ENCODE results near the gene SH3GL3. TPM values are rescaled to one million over a fixed set of nuclear protein-coding genes. Genes with fewer than 3 reads are reported as not detected.

The SH3GL3 gene
- total RNA-seq, 1 donor from 2014 or later = not detected

DNA sequence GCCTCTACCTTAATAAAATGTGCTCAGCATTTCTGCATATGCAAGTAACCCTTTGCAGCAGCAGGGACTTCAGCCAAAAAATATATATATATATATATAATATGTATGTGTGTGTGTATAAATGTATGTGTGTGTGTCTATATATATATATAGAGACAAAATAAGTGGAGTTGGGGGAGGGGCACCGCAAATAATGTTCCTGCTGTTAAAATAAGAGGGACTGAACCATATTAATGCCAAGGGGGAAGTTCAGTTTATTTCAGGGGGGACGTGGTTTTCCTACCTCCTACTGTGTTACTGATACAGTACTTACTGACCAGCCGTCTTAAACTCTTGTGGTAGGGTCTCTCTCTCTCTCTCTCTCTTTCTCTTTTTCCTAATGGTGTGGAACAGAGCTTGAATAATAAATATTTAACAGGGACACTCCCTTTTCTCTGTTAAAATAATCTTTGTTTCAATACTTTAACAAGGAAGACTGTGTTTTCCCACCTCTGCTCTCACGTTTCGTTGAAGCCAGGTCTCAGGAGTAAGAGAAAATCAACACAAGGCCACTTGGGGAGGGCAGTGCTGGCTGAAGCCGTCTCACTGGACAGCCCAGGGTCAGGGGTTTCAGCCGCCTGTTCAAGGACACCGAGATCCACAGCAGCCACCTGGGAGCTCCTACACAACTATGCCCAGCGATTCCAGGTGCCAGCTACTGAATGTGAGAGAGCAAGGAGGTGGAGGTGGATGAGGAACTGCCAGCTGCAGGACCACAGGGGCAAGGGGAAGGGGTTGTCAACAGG is 164.0 kb downstream of the SH3GL3 start:
- DNase-seq (ENCODE audit: low spot score) = no peak
- H3K9me3 Mint-ChIP-seq (ENCODE audit: low read depth) = no peaks in the 10 kb centered on the region
- no peaks in the 10 kb centered on the region for H3K36me3 Mint-ChIP-seq (ENCODE audit: low read depth)
- H3K4me3 Mint-ChIP-seq (ENCODE audit: unreplicated experiment) = no peak overlapping the region
- H3K27me3 Mint-ChIP-seq (ENCODE audit: low read depth) = peaks cover 2% of the 10 kb centered on the region
- TF ChIP-seq, protein P1, sequence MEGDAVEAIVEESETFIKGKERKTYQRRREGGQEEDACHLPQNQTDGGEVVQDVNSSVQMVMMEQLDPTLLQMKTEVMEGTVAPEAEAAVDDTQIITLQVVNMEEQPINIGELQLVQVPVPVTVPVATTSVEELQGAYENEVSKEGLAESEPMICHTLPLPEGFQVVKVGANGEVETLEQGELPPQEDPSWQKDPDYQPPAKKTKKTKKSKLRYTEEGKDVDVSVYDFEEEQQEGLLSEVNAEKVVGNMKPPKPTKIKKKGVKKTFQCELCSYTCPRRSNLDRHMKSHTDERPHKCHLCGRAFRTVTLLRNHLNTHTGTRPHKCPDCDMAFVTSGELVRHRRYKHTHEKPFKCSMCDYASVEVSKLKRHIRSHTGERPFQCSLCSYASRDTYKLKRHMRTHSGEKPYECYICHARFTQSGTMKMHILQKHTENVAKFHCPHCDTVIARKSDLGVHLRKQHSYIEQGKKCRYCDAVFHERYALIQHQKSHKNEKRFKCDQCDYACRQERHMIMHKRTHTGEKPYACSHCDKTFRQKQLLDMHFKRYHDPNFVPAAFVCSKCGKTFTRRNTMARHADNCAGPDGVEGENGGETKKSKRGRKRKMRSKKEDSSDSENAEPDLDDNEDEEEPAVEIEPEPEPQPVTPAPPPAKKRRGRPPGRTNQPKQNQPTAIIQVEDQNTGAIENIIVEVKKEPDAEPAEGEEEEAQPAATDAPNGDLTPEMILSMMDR (IDR thresholded peaks at IDR 0.05) = no peak
- H3K4me1 Mint-ChIP-seq (ENCODE audit: low read depth) = no peaks in the 10 kb centered on the region
- H3K27ac Mint-ChIP-seq (ENCODE audit: unreplicated experiment) = no peak overlapping the region

DNA sequence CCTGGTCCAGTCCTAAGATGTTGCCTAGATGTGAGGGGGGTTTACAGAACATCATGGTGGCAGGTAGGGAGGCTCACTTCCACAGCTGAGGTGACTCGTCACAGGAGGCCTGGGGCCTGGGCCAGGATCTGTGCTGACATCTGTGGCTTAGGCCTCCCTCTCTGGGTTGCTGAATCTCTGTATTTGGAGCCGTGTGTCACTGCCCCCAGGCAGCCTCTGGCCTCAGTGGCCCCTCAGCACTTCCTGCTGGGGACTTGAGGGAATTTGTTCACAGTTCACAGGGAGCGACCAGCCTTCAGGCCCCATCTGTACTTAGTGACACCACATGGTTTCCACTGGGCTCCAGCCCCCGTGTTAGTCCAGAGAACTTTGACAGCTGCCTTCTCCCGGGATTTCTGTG is 165.1 kb downstream of the SH3GL3 start:
- Mint-ChIP-seq H3K4me1 (ENCODE audit: low read depth) (no peaks in the 10 kb centered on the region), H3K36me3 (ENCODE audit: low read depth) (no peaks in the 10 kb centered on the region), H3K9me3 (ENCODE audit: low read depth) (no peaks in the 10 kb centered on the region), H3K27ac (ENCODE audit: unreplicated experiment) (no peak overlapping the region), H3K4me3 (ENCODE audit: unreplicated experiment) (no peak overlapping the region), H3K27me3 (ENCODE audit: low read depth) (no peaks in the 10 kb centered on the region)
- TF ChIP-seq, protein P1 (IDR thresholded peaks at IDR 0.05) = no peak
- DNase-seq (ENCODE audit: low spot score) = no peak

DNA sequence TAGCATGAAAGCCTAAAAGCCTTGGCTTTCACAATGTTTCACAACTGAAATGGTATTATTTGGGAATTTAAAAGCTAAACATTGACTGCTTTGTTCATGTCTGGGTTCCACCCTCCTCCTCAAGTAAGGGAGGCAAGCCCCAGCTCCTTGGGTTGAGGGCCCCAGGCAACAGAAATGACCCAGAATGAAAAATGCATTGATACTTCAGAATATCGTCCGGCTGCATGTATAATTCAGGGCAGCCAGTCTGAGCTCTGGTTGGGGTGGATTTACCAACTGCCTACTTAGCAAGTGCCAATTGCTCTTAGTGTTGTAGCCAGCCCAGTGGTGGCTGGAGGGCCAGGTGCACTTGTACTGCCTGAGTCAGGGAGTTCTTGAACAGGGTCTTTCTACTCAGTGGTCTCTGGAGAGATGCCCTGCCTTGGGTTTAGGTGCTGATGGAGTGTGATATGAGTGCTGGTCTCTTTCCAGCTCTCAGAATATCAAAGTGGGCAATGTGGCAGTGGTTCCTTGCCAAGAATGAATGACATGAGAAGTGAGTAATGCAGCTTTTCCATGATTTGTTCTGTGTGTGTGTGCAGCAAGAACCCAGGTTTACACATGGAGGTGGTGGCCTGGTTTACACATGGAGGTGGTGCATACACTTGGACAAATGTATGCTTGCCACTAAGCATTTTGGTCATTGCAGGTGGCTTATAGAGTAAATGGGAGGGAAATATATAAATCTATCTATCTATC is 165.9 kb downstream of the SH3GL3 start:
- Mint-ChIP-seq H3K27me3 (ENCODE audit: low read depth) (no peaks in the 10 kb centered on the region), H3K4me1 (ENCODE audit: low read depth) (no peaks in the 10 kb centered on the region), H3K36me3 (ENCODE audit: low read depth) (no peaks in the 10 kb centered on the region), H3K27ac (ENCODE audit: unreplicated experiment) (no peak overlapping the region), H3K9me3 (ENCODE audit: low read depth) (no peaks in the 10 kb centered on the region), H3K4me3 (ENCODE audit: unreplicated experiment) (no peak overlapping the region)
- no peak for DNase-seq (ENCODE audit: low spot score)
- TF ChIP-seq, protein P1 (IDR thresholded peaks at IDR 0.05) = no peak

DNA sequence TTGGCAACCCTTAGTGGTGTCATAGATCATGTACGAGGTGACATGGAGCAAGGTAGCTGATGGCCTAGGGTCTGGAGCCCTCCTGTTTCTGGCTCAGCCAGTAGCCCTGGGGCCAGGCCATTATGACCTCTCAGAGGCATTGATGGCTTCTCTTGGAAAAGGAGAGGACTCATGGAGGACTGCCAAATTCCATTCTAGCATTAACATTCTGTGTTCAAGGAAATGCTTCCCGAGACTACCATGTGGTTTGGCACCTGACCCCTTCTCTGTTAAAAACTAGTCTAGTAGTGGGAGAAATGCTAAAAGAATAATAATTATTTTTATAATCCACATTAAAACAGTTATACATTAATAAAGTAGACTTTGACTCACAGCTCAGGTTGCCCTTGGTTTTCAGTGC is 166.6 kb downstream of the SH3GL3 start:
- no peaks in the 10 kb centered on the region for H3K9me3 Mint-ChIP-seq (ENCODE audit: low read depth)
- H3K27me3 Mint-ChIP-seq (ENCODE audit: low read depth) = no peaks in the 10 kb centered on the region
- DNase-seq (ENCODE audit: low spot score) = no peak
- TF ChIP-seq, protein P1 (IDR thresholded peaks at IDR 0.05) = no peak
- H3K4me3 Mint-ChIP-seq (ENCODE audit: unreplicated experiment) = no peak overlapping the region
- no peaks in the 10 kb centered on the region for H3K4me1 Mint-ChIP-seq (ENCODE audit: low read depth)
- no peaks in the 10 kb centered on the region for H3K36me3 Mint-ChIP-seq (ENCODE audit: low read depth)
- no peak overlapping the region for H3K27ac Mint-ChIP-seq (ENCODE audit: unreplicated experiment)

DNA sequence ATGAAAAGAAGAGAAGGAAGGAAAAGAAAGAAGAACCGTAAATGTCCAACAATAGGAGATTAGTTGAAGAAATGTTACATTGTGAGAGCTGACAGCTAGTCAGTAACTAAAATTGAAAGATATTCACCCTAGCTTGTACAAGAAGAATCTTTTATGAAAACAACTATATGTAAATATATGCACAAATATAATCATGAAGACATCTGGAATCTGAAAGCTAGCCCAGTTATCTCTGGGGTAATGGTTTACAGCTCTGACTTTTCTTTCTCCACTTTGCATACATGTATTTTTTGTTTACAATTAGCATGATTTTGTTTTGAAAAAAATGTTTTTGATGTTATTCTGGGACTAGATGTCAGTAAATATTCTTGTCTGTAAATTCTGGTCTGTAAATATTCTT is 169.7 kb downstream of the SH3GL3 start:
- Mint-ChIP-seq H3K4me3 (ENCODE audit: unreplicated experiment) (no peak overlapping the region), H3K27me3 (ENCODE audit: low read depth) (no peaks in the 10 kb centered on the region), H3K9me3 (ENCODE audit: low read depth) (peaks cover 11% of the 10 kb centered on the region), H3K27ac (ENCODE audit: unreplicated experiment) (no peak overlapping the region), H3K4me1 (ENCODE audit: low read depth) (no peaks in the 10 kb centered on the region), H3K36me3 (ENCODE audit: low read depth) (no peaks in the 10 kb centered on the region)
- DNase-seq (ENCODE audit: low spot score) = no peak
- TF ChIP-seq, protein P1 (IDR thresholded peaks at IDR 0.05) = no peak

All from chondrocyte (in vitro differentiated cells).